GM12873 (cell line): ENCODE measurements around the gene LIME1.

Experiments used
- TF ChIP-seq, protein P1 (sequence below): IDR thresholded peaks from 2 replicates; pipeline ENCODE4 v1.5.1; 2012; ENCODE audit warnings: low read depth, mild to moderate bottlenecking, moderate library complexity, low read length, control low read depth; ENCODE audit not compliant: insufficient read depth; ENCODE audit errors: missing control alignments

The LIME1 gene, protein sequence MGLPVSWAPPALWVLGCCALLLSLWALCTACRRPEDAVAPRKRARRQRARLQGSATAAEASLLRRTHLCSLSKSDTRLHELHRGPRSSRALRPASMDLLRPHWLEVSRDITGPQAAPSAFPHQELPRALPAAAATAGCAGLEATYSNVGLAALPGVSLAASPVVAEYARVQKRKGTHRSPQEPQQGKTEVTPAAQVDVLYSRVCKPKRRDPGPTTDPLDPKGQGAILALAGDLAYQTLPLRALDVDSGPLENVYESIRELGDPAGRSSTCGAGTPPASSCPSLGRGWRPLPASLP

DNA sequence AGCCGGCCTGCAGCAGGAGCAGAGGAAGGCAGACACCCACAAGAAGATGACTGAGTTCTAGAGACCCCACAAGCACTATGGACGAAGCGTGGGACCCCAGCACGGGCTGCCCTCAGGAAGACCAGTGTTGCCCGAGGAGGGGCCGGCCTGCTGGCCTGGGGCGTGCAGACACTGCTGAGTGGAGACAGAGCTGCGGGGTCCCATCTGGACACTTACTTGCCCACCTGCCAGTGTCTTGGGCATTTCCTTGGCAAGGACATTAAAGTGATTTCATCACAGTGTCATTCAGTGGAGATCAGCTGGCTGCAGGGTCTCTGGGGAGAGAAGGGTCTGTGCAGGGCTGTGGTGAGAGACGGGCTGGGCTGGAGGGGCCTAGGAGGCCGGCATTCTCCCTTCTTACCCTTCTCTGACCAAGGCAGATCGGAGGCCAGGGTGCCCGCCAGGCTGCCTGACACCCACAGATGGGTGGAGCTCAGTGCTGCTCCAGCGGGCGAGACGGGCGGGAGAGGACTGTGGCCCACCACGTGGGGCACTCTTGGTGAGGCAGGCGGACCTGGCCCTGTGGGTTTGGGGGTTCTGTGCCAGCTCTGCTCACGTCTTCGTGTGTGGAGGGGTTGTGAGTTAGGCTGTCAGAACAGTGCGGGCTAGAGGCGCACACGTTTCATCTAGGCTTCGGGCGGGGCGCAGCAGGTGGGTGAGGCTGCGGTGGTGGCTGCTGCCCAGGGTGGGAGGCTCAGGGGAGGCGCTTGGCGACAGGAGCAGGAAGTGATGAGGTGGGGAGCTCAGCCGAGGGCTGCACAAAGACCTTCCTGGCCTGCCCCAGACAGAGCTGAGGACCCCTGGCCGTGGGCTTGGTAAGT lies at the start of gene LIME1:
LIME1 (plus strand) TSS at position 806 of the 860 bp plus-strand sequence. CDS start 886 bp downstream, outside the sequence.
- TF ChIP-seq, protein P1, sequence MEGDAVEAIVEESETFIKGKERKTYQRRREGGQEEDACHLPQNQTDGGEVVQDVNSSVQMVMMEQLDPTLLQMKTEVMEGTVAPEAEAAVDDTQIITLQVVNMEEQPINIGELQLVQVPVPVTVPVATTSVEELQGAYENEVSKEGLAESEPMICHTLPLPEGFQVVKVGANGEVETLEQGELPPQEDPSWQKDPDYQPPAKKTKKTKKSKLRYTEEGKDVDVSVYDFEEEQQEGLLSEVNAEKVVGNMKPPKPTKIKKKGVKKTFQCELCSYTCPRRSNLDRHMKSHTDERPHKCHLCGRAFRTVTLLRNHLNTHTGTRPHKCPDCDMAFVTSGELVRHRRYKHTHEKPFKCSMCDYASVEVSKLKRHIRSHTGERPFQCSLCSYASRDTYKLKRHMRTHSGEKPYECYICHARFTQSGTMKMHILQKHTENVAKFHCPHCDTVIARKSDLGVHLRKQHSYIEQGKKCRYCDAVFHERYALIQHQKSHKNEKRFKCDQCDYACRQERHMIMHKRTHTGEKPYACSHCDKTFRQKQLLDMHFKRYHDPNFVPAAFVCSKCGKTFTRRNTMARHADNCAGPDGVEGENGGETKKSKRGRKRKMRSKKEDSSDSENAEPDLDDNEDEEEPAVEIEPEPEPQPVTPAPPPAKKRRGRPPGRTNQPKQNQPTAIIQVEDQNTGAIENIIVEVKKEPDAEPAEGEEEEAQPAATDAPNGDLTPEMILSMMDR, result peak; percentile 4

DNA sequence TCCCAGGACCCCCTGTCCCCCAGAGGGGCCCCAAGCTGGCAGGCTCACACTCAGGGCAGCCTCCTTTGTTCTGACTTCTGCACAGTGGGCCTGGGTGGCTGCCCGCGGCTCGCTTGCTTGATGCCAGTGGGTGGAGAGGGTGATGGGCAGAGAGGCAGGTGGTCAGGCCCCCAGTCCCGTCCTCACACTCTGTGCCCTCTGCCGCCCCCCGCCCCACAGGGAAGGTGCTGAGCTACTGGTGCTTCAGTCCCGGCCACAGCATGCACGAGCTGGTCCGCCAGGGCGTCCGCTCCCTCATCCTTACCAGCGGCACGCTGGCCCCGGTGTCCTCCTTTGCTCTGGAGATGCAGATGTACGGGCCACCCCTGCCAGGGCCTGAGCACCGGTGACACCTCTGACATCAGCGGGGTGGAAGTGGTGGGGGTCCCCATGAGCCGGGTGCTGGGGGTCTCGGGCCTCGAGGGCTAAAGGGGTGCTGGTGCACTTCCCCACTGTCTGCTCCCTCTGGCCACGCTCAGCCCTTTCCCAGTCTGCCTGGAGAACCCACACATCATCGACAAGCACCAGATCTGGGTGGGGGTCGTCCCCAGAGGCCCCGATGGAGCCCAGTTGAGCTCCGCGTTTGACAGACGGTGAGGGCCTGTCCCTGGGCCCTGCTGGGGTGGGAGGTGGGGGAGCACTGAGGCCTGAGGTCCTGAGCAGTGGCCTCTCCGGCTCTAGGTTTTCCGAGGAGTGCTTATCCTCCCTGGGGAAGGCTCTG lies 48.9 kb upstream of the LIME1 start:
- TF ChIP-seq, protein P1, result no peak

DNA sequence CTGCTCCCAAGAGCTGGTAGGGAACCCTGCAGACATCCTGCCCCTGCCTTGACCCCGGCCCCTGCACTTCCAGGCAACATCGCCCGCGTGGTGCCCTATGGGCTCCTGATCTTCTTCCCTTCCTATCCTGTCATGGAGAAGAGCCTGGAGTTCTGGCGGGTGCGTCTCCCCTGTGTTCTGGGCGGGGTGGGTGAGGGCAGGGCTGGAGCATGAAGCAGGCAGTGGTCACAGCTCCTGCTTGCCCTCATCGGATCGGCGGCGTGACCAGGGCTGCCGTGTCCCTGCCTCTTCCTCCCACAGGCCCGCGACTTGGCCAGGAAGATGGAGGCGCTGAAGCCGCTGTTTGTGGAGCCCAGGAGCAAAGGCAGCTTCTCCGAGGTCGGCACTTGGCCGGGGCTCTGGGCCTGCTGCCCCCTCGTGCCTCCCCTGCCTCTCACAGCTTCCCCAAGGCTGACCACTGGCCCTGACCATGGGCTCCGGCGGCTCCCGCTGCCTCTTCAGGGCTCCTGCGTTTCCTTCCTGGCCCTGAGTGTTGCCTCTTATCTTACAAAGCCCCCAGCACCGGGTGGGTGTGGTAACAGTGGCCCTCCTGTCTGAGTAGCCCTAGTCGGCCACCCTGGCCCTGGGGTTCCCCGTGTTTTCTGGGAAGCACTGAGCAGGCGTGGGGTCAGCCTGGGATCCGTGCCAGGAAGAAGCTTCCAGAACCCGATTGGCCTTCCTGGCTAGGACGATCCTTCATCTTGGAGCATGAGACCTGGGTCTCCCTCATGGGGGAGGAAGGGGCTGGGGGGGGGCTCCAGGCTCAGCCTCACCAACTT lies 48.0 kb upstream of the LIME1 start:
- TF ChIP-seq, protein P1, result no peak

DNA sequence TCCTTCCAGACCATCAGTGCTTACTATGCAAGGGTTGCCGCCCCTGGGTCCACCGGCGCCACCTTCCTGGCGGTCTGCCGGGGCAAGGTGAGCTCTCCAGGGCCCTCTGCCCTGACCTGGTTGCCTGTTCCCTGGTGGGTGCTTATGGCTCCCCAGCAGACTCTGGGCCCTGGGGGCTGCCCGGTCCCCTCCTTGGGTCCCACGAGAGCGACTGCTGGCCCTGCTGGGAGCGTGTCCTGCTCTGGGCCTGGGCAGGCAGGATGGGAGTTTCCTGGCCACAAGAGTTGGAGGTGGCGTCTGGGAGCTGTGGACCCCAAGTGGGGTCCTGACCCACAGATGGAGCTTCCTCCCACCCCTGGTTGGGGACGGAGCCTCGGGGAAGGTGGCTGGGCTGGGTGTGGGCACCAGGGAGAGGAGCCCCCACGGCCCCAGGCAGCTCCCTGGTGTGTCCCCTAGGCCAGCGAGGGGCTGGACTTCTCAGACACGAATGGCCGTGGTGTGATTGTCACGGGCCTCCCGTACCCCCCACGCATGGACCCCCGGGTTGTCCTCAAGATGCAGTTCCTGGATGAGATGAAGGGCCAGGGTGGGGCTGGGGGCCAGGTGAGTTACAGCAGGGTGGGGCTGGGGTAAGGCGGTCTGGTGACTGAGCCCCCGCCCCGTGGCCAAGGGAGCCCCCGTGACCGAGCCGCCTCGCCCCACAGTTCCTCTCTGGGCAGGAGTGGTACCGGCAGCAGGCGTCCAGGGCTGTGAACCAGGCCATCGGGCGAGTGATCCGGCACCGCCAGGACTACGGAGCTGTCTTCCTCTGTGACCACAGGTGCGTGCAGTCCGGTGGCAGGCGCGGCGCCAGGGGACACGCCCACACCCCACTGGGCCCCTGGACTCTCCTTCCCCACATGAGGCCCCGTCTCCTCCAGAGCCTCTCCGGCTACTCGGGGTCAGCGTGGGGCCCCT lies 47.1 kb upstream of the LIME1 start:
- TF ChIP-seq, protein P1, result no peak

DNA sequence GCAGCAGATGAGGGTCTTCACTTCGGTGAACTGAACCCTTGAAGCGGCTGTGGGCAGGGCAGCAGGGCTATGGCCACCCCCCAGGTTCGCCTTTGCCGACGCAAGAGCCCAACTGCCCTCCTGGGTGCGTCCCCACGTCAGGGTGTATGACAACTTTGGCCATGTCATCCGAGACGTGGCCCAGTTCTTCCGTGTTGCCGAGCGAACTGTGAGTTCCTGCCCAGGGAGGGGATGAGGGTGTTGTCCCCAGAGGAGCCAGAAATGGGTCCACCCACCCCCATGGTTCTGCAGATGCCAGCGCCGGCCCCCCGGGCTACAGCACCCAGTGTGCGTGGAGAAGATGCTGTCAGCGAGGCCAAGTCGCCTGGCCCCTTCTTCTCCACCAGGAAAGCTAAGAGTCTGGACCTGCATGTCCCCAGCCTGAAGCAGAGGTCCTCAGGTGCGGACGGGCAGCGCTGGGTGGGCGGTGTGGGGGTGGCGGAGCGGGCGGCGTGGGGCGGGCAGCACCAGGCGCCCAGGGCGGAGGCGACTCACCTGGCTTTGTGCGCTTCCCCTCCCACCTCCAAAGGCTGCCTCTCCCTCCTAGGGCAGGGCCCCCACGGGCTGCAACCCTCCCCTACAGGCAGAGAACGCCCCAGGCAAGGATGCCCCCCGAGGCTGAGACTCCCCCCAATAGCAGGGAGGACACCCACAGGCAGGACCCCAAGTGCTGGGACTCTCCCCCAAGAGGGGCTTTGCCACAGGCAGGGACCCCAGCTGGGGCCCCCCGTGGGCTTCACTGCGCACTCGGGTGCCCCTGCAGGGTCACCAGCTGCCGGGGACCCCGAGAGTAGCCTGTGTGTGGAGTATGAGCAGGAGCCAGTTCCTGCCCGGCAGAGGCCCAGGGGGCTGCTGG lies 46.2 kb upstream of the LIME1 start:
- TF ChIP-seq, protein P1, result no peak
